Esophagus muscularis mucosa (tissue), 3 donors: ENCODE measurements around the gene DEK.

Experiments
- POLR2A ChIP-seq: fragments of 450-650 bp; IDR thresholded peaks from one replicate; pipeline ENCODE4 v1.6.1; 2017; ENCODE audit warnings: antibody characterized with exemption, moderate library complexity, mild to moderate bottlenecking, low read depth
- TF ChIP-seq, protein P1 (sequence below), 3 experiments: fragments of 200-600 bp in 2 of 3; fragments of 450-650 bp in 1 of 3; sonication (generic) in 2 of 3; IDR thresholded peaks; one replicate each; pipeline ENCODE4 v1.5.1; 2017 to 2019; ENCODE audit warnings: antibody characterized with exemption in 3 of 3, mild to moderate bottlenecking in 2 of 3, moderate library complexity in 1 of 3

DNA sequence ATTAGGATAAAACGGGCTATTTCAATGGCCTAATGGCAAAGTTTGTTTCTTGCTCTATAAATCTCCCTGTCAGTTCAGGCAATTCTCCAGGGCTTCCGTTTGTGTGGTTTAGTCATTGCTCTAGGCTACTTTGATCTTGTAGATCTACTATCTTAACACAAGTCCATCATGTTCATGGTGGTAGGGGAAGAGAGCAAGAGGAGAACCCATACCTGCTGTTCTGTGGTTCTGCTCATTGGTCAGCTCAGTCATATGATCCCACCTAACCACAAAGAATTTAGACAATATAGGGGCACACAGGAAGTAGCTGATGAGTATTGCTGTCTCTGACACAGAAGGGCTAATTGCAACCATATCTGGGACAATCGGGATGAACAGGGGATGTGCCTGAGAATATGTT lies 4.9 kb upstream of the DEK start:
- no peak for TF ChIP-seq POLR2A
- TF ChIP-seq, protein P1, sequence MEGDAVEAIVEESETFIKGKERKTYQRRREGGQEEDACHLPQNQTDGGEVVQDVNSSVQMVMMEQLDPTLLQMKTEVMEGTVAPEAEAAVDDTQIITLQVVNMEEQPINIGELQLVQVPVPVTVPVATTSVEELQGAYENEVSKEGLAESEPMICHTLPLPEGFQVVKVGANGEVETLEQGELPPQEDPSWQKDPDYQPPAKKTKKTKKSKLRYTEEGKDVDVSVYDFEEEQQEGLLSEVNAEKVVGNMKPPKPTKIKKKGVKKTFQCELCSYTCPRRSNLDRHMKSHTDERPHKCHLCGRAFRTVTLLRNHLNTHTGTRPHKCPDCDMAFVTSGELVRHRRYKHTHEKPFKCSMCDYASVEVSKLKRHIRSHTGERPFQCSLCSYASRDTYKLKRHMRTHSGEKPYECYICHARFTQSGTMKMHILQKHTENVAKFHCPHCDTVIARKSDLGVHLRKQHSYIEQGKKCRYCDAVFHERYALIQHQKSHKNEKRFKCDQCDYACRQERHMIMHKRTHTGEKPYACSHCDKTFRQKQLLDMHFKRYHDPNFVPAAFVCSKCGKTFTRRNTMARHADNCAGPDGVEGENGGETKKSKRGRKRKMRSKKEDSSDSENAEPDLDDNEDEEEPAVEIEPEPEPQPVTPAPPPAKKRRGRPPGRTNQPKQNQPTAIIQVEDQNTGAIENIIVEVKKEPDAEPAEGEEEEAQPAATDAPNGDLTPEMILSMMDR (IDR thresholded peaks at IDR 0.05): no peak
